ENCODE data around the gene RPL7A.

DNA sequence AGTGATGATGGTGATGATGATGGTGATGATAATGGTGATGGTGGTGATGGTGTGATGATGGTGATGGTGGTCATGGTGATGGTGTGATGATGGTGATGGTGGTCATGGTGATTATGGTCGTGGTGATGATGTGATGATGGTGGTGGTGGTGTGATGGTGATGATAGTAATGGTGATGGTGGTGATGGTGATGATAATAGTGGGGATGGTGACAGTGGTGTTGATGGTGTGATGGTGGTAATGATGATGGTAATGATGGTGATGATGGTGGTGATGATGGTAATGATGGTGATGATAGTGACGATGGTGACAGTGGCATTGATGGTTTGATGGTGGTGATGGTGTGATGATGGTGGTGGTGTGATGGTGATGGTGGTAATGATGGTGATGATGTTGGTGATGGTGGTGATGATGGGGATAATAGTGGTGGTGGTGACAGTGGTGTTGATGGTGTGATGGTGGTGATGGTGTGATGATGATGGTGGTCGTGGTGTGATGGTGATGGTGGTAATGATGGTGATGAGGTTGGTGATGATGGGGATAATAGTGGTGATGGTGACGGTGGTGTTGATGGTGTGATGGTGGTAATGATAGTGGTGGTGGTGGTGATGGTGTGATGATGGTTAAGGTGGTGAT is 34.6 kb downstream of the RPL7A start:
- TF ChIP-seq, protein P1, sequence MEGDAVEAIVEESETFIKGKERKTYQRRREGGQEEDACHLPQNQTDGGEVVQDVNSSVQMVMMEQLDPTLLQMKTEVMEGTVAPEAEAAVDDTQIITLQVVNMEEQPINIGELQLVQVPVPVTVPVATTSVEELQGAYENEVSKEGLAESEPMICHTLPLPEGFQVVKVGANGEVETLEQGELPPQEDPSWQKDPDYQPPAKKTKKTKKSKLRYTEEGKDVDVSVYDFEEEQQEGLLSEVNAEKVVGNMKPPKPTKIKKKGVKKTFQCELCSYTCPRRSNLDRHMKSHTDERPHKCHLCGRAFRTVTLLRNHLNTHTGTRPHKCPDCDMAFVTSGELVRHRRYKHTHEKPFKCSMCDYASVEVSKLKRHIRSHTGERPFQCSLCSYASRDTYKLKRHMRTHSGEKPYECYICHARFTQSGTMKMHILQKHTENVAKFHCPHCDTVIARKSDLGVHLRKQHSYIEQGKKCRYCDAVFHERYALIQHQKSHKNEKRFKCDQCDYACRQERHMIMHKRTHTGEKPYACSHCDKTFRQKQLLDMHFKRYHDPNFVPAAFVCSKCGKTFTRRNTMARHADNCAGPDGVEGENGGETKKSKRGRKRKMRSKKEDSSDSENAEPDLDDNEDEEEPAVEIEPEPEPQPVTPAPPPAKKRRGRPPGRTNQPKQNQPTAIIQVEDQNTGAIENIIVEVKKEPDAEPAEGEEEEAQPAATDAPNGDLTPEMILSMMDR (IDR thresholded peaks at IDR 0.05), result no peak
- no peak for TF ChIP-seq POLR2A (IDR thresholded peaks at IDR 0.05)
